GM21515 (cell line): ENCODE results near the gene ADH1C.
"Not testable (repeated sequence)": the region's sequence is repeated elsewhere in the genome, so short reads cannot be mapped to it uniquely, and the experiment has no call there.

Experiments used
- ATAC-seq: cut with Tn5 transposase; IDR thresholded peaks from one replicate; pipeline ENCODE4 v1.9.1; 2021; ENCODE audit not compliant: unreplicated experiment

The ADH1C gene

DNA sequence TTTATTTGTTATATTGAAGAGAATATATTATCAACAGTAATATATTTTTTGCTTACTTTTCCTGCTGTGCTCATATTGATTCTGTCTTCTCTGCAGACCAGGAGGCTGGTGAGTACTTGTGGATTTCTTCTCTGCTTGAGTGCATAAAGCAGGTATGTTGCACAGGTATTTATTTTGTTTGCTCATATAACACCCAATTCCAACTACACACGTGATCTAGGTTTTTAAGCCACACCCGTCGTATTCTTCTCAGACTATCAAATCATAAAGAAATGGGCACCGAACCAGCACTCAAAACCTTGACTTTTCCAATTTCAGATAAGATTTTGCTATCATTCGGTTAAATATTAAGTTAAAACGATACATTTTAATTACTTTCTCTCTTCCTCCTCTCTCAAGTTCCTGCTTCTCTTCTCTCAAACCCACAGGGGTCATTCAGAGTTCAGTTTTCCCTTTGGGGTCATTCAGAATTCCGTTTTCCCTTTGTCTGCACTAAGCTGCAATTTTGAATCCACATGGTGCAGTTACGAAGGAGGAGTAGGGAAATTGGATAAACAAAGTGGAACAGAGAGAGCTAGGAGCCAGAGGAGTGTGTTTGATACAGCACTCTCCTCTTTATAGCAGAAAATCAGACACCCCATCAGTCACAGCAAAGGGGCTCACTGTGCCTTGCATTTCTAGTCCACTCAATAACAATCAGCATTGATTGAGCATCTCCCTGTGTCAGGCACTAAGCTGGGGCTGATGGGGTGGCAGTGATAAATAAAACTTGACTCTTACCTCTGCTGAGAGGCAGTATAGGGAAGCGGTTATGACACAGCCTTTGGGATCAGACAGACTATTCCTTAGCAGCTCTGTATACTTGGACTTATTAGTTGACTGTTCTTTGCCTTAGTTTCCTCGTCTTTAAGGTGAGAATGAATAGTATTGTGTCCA, at the start of gene ADH1C:
TSS of gene ADH1C (minus strand) at position 145 of the 936 bp plus-strand sequence. CDS start at position 74, 71 bp downstream.
- ATAC-seq = no peak

DNA sequence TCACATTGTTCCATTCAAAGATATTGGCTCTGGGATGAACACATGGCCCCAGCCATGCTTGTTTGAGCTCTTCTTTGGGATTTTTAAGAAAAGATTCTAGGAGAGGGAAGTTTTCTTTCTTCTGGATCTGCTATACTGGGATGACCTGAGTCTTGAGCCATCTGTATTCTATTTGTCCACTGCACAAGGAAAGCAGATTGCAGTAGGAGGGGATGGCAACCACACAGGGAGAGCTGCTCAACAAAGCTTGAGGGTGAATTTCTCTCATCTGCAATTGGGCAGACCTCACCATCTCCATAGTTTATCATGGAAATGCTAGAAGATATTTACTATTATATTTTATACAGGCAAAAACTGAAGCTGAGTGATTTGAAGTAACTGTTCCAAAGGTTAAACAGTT, 48.3 kb upstream of the ADH1C start:
- ATAC-seq = no peak

DNA sequence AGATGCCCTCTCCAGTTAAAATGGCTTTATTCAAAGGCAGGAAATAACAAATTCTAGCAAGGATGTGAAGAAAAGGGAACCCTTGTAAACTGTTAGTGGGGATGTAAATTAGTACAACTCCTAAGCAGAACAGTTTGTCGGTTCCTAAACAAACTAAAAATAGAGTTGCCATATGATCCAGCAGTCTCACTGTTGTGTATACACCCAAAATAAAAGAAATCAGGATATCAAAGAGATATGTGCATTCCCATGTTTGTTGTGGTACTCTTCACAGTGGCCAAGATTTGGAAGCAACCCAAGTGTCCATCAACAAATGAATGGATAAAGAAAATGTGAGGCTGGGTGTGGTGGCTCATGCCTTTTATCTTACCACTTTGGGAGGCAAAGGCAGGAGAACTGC, 46.5 kb upstream of the ADH1C start:
- ATAC-seq = no peak

DNA sequence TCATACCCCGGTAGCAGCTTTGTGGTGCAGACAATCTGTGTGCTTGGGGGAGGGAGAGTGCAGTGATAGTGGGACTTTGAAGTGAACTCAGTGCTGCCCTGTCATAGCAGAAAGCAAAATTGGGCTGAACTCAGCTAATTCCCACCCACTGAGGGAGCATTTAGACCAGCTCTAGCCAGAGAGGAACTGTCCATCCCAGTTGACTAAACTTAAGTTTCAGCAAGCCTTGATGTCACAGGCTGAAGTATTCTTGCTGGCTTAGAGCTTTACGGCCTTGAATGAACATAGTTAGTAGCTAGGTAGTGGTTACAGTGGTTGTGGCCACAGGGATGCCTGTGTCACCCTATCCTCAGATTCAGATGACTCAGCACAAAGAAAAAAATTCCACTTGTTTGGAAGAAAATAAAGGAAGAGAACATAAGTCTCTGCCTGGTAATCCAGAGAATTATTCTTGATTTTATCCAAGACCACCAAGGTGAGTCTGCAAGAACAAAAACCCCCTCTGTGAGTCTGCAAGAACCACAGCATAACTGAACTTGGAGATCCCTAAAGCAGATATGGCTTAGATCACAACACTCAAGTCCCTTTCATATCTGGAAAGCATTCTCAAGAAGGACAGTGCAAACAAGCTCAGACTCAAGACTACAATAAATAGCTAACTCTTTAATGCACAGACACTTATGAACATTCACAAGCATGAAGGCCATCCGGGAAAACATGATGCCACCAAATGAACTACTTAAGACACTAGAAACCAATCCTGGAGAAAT, 43.2 kb upstream of the ADH1C start:
- ATAC-seq = no peak

DNA sequence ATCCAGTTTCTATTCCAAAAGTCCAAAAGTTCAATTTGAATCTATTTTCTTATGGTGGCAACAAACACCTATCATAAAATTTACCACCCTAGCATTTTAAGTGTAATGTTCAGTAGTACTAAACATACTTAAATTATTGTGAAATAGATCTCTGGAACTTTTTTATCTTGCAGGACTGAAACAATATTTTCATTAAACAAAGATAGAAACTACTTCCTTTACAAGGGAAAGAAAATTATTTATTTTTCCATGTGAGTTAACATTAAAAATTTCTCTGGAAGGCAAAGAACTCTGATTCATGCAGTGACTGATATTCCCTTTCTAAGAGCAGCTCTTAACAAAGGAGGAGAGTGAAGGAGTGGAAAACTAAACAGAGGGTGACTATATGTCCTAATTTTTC, 42.4 kb upstream of the ADH1C start:
- ATAC-seq = no peak

DNA sequence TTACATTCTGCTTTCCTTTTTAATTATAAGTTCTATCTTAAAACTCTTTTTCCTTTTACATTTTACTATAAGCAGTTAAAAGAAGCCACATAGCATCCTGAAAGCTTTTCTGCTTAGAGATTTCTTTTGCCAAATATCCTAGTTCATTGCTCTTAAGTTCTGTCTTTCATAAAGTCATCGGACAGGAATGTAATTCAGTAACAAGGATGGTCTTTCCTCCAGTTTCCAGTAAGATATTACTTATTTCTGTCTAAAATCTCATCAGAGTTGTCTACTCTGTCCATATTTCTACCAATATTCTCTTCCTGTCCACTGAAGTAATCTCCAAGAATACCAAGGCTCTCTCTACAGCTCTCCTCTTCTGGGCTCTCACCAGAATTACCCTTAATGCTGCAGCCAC, 37.5 kb upstream of the ADH1C start:
- ATAC-seq = no peak

DNA sequence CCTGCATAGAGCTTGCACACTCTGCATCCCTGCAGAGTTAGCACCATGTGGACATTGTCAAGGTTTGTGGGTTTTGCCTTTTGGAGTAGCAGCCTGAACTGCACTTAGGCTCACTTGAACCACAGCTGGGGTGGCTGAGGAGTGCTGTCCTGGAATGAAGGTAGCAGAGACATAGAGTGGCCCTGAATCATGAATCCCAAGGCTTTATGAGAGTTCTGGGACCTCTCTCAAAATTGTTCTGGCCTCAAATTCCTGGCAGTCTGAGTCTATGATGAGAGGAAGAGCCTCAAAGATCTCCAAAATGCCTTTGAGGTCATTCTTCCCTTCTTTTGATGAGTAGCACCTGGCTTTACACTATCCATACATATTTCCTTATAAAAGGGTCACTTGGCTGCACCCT, 37.1 kb upstream of the ADH1C start:
- no peak for ATAC-seq

DNA sequence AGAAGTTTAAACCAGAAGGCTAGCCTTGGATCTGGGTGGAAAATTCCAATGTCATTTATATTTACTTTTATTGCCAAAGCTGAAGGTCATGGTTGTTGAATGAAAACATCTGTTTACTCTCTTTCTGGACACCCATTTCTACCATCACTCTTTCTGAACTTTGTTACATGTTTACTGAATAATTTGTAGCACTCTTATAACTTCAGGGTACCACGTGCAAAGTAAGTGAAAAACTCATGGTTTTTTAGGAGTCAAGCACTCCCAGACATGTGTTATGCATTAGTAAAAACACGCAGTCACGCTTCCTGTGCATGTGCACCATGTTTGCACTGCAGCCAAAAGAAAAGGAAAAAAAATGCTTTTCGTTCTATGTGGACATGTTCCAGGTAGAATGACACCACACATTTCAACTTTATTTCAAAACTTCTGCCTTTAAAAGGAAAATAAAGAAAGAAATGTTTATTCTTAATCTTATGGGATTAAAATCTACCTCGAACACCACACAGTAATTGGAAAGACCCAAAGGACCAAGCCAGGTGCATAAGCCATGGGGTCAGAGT, 31.4 kb upstream of the ADH1C start:
- ATAC-seq = no peak

DNA sequence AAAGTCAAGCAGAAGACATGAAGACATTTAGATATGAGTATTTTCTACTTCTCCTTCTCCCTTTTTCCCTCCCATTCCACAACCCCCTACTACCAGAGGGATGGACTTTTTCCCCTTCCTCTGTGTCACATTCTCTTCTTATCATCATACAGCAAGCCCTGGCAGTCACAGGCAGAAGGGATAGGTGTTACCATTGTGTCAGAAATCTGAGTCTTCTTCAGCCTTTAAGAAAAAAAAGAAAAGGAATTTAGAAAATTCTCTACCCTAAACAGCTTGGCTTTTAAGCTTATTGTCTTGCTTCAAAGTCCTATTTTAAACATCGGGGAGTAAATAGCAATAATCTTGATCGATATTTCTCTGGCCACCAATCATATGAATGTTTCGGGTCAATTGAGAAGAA, 30.9 kb upstream of the ADH1C start:
- no peak for ATAC-seq

DNA sequence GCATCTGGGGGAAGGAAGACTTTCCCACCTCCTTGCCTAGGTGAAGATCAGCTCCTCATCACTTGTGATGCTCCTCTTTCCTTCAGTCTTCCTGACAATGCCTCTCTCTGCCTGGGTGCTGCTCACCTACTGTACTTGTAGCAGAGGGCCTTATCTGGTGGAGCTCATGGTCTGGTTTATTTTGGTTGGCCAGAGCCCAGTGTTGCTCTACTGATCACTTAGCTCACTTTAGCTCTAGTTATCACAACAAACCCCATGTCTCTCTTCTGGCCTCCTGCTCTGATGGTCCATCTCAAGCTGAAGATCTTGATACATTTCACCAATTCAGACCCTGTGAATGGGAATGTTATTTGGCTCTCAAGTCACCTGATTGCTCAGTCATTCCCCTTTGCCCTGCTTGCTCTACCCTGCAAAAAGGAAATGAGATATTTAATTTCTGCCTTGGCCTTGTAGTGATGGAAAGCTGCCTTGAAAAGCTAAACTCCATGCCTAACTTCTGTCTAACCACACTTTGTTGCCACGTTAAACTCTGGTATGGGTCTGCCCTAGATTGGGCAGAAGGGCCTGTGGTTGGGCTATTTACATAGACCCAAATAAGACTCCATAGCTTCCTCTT, 30.3 kb upstream of the ADH1C start:
- no peak for ATAC-seq

DNA sequence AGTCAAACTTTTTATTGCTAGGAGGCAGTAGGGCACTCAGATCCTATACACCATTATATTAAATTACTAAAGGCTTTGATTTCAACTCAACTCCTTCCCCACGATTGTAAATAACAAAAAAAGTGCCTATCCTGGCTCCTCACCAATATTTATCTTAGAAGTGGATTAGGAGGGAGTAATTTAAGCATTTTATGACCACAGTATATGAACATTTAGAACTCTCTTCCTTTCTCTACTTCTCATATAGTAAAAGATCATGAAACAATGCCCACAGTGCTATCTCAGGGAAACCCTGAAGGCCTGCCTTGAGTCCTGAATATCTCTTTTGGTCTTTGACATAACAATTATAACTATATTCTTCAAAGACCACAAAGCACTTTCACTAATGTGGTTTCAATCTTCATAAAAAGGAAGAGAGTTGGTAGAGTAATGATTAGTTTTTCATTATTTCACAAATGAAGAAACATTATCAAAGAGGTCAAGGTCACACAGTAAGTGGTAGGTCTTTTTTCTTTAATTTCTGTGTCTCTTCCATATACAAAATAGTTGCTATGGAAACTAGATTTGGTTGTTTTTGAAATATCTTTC, 29.1 kb upstream of the ADH1C start:
- no peak for ATAC-seq

DNA sequence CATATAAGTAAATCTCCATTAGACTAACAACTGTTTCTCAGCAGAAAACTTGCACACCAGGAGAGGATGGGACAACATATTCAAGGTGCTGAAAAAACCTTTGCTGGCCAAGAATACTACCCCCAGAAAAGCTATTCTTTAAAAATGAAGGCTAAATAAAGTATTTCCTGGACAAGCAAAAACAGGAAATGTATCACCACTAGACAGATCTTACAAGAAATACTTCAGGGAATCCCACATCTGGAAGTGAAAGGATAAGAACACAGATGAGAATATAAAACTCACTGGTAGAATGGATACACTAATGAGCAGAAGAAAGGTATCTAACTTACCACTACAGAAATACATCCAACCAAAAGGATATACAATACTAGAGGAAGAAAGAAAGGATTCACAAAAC, 27.0 kb upstream of the ADH1C start:
- ATAC-seq = no peak

DNA sequence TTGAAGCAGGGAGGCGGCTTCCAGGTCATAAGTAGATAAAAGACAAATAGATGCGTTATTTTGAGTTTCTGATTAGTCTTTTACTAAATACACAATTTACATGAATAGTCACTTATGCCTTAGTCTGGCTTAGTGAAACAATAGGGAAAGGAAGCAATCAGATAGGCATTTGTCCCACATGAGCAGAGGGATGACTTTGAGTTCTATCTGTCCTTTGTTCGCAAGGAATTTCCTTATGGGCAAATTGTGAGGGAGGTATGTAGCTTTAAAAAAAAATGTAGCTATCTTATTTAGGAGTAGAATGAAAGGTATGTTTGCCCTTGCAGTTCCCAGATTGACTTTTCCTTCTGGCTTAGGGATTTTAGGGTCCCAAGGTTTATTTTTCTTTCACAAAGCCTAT, 26.3 kb upstream of the ADH1C start:
- ATAC-seq = no peak

DNA sequence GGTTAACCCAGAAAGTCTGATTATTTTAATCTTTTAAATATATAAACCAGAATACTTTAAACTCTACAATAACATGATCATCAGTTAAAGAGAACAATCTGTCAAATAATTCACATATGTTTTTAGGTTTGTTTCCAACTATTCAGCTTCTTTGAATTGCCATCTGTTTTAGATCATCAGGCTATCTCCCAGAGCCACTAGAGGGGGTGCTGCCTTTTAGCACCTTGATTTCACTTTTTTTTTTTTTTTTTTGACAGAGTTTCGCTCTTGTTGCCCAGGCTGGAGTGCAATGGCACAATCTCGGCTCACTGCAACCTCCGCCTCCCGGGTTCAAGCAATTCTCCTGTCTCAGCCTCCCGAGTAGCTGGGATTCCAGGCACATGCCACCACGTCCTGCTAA, 24.8 kb upstream of the ADH1C start:
- ATAC-seq = not testable (repeated sequence)

DNA sequence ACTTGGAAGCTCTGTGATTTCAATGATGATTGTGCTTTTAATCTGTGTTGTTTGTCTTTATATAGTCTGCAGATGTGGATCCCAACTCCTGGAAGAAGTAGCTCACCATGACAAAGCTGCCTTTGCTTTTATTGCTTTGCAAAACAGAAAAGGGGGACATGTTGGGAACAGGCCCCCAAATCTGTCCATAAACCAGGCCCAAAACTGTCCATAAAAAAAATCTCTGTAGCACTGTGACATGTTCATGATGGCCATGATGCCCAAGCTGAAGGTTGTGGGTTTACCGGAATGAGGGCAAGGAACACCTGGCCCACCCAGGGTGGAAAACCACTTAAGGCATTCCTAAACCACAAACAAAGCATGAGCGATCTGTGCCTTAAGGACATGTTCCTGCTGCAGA, 19.9 kb upstream of the ADH1C start:
- not testable (repeated sequence) for ATAC-seq

DNA sequence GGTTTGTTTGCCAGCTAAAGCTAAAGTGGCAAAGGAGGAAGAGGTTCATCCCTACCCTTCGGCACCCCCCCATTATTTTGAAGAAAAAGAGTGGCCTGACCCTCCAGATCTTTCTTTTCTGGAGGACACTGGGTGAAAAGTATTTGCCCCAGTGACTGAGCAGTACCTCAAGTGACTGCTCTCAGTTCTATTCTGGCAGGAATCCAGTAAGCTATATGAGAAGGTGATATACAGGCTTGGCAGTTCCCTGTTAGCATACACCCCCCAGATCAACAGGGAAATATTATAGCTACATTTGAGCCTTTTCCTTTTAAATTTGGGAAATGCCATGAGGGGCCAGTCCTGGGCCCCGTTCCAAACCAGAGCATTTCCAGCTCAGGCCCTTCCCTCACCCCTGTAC, 15.3 kb upstream of the ADH1C start:
- ATAC-seq = not testable (repeated sequence)

DNA sequence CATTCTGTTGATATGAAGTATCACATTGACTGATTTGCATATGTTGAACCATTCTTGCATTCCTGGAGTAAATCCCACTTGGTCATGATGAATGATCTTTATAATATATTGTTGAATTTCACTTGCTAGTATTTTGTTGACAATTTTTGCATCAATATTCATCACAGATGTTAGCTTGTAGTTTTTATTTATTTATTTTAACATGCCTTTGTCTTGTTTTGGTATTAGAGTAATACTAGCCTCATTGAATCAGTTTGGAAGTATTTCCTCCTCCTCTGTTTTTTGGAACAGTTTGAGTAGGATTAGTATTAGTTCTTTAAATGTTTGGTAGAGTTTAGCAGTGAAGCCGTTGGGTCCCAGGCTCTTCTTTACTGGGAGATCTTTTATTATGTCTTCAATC, 13.9 kb upstream of the ADH1C start:
- ATAC-seq = no peak

DNA sequence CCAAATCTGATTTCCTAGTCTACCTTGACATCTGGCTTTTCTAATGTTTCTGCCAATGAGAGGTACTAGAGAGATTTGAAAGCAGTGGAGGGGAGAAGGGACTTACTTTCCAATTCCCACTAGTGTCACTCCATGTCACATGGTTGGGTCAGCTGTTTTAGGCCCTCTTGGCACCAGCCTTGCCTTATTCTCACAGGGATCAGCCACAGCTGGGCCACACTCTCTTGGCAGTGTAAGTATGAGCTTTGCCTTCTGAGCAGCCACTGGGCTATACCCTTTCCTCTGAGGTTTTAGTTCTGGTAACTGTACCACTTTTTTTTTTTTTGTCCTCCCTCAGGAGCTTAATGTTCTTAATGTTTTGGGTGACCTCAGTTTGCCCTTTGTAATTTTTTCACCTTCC, 10.2 kb upstream of the ADH1C start:
- ATAC-seq = no peak

DNA sequence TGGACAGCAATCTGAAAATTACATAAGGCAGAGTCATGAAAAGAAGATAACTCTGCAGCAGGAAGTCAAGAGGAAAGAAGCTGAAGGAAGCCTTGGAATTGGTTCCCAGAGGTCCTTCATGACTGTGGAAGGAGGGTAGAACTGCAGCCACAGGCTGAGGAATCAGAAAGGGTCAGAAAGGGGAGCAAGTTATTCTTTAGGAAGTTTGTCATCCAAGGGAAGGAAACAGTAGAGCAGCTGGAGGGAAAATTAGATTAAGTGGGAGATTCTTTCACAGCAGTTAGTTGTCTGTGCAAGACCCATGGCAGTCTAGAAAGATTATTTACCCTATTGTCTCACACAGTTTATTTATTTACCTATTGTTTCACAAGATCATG, 9.3 kb upstream of the ADH1C start:
- no peak for ATAC-seq

DNA sequence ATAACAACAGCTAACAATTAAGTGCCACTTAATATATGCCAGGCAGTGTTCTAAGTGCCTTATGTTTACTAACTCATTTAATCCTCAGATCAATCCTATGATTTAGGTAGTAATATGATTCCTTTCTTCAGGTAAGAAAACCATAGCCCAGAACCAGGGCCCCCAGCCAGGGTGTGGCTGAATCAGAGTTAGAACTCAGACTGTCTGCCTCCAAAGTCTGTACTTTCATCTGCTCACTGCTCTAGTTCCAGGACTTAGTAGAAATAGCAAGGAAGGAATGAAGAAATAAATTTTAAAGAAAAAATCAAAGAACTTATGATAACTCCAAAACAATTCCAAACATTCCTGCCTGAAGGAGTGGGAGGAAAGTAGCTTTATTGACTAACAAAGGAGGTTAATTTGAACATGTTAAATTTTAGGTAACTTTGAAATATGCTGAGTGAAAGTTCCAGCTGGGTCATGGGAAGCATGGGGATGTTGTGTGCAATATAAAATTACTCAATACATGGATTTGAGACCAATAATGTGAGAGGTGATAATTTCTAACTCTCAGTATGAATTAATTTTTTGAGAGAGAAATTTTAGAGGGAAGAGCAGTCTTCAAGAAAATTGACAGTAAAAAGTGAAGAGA, 8.8 kb upstream of the ADH1C start:
- no peak for ATAC-seq
